ENCODE data around the gene CHRM4.

Gene CHRM4

GRCh38 chr11:46383974-46384701 is 7.4 kb downstream of the CHRM4 start:
- TF ChIP-seq NFIC (IDR thresholded peaks at IDR 0.05), result no peak
- no peak for TF ChIP-seq MAX (IDR thresholded peaks at IDR 0.05)
- TF ChIP-seq TCF12 (IDR thresholded peaks at IDR 0.05; ENCODE audit: low read depth), result no peak
- TF ChIP-seq TAF1 (IDR thresholded peaks at IDR 0.05; ENCODE audit: low read depth), result no peak
- TF ChIP-seq CEBPB (IDR thresholded peaks at IDR 0.05), result no peak
- TF ChIP-seq REST (IDR thresholded peaks at IDR 0.05; ENCODE audit: low read depth), result no peak
- TF ChIP-seq RAD21 (IDR thresholded peaks at IDR 0.05; ENCODE audit: low read depth), result no peak
- TF ChIP-seq FOXM1 (IDR thresholded peaks at IDR 0.05; ENCODE audit: borderline replicate concordance, low read depth), result no peak
- no peak for TF ChIP-seq EP300 (IDR thresholded peaks at IDR 0.05; ENCODE audit: borderline replicate concordance)
- no peak for TF ChIP-seq YY1 (IDR thresholded peaks at IDR 0.05; ENCODE audit: low read depth)
- no peak for TF ChIP-seq TEAD4 (IDR thresholded peaks at IDR 0.05)

DNA sequence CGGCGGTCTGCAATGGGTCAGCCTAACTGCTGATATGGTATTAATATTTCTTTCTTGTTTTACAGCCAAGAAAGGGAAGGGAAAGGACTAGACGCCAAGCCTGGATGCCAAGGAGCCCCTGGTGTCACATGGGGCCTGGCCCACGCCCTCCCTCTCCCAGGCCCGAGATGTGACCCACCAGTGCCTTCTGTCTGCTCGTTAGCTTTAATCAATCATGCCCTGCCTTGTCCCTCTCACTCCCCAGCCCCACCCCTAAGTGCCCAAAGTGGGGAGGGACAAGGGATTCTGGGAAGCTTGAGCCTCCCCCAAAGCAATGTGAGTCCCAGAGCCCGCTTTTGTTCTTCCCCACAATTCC is 8.2 kb downstream of the CHRM4 start:
- TF ChIP-seq CREB1 (IDR thresholded peaks at IDR 0.05; ENCODE audit: low read depth) (no peak), NFIC (IDR thresholded peaks at IDR 0.05) (no peak), FOXM1 (IDR thresholded peaks at IDR 0.05; ENCODE audit: borderline replicate concordance, low read depth) (no peak), CEBPB (IDR thresholded peaks at IDR 0.05) (no peak), EGR1 (IDR thresholded peaks at IDR 0.05) (no peak), ZBTB7A (IDR thresholded peaks at IDR 0.05; ENCODE audit: low read depth) (no peak), USF1 (IDR thresholded peaks at IDR 0.05) (no peak), TEAD4 (IDR thresholded peaks at IDR 0.05) (no peak)

DNA sequence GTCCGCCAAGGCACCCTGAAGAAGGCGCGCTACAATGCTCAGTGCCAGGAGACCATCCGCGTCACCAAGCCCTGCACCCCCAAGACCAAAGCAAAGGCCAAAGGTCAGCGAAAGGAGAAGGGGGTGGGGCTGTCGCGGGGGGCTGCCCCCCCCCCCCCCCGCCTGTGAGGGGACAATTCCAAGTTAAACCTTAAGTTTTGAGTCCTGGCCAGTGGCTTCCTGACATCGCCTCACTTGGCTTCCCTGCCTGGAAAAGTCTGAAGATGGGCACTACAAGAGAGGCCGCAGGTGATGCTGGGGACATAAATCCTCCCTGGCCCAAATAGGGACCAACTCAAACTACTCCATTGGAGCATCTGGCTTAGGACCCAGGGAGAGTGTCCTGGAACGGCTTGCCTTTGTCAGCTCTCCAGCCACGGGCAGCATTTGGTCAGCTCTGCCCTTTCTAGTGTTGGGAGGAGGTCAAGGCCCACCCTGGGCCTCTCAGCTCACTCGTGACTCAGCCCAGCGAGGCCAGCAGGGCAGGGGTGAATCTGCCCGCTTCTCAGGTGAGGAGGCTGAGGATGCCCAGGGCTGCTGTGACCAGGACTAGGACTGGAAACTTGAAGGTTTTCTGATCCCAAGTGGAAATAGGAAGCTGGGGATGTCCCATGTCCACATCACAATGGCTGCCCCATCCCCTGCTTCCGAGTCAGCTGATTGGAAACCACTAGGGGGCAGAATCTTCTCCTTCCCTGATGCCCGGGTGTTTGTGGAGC is 8.8 kb downstream of the CHRM4 start:
- TF ChIP-seq TAF1 (IDR thresholded peaks at IDR 0.05; ENCODE audit: low read depth), result no peak
- no peak for TF ChIP-seq NFIC (IDR thresholded peaks at IDR 0.05)
- TF ChIP-seq CEBPB (IDR thresholded peaks at IDR 0.05), result no peak
- no peak for TF ChIP-seq TCF12 (IDR thresholded peaks at IDR 0.05; ENCODE audit: low read depth)
- TF ChIP-seq EP300 (IDR thresholded peaks at IDR 0.05; ENCODE audit: borderline replicate concordance), result no peak
- TF ChIP-seq RAD21 (IDR thresholded peaks at IDR 0.05; ENCODE audit: low read depth), result peak; percentile 34; the same call in 1 of the 2 replicates
- TF ChIP-seq CREB1 (IDR thresholded peaks at IDR 0.05; ENCODE audit: low read depth), result no peak
- no peak for TF ChIP-seq REST (IDR thresholded peaks at IDR 0.05; ENCODE audit: low read depth)
- TF ChIP-seq USF1 (IDR thresholded peaks at IDR 0.05), result no peak
- TF ChIP-seq YY1 (IDR thresholded peaks at IDR 0.05; ENCODE audit: low read depth), result peak; percentile 72

GRCh38 chr11:46381819-46382645 is 9.5 kb downstream of the CHRM4 start:
- TF ChIP-seq MAX (IDR thresholded peaks at IDR 0.05) (peak; percentile 53), YY1 (IDR thresholded peaks at IDR 0.05; ENCODE audit: low read depth) (no peak)

- TF ChIP-seq FOXM1 (IDR thresholded peaks at IDR 0.05; ENCODE audit: borderline replicate concordance, low read depth) (no peak), EGR1 (IDR thresholded peaks at IDR 0.05) (no peak), MAX (IDR thresholded peaks at IDR 0.05) (0 out of 2 replicates have a peak, but pooled peaks have one; percentile 10), CEBPB (IDR thresholded peaks at IDR 0.05) (no peak), ZBTB7A (IDR thresholded peaks at IDR 0.05; ENCODE audit: low read depth) (peak; percentile 99), USF1 (IDR thresholded peaks at IDR 0.05) (peak; percentile 45; the same call in 1 of the 2 replicates)
These were observed 10.3 kb downstream of the CHRM4 start, which contains the start of gene MDK for GRCh38 chr11:46381048-46381818. Gene MDK (plus strand): TSS chr11:46381669. CDS start chr11:46382058, 389 bp downstream.
